ENCODE measurements around the gene SLC1A4.
"Not testable (repeated sequence)": the region's sequence is repeated elsewhere in the genome, so short reads cannot be mapped to it uniquely, and the experiment has no call there.

Gene SLC1A4

DNA sequence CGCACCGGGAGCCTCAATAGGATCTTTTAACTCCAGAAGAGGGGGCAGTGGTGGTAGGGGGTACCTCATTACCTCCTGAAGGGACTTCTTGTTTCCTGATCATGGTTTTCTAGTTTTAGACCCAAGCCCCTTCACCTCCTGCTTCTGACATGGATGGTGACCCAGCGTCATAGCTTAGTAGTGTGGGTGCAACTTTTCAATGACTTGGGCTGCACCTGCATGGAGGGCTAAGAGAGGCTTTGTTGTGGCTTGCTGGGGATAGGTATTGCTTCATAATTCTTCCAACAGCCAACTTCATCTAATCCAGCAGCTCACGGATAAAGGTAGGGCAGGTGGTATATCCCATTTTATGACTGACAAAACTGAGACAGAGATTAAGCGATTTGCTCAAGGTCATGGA lies 3.0 kb downstream of the SLC1A4 start:
- DNase-seq (ENCODE audit: low read depth in 3 of 3), result no peak

DNA sequence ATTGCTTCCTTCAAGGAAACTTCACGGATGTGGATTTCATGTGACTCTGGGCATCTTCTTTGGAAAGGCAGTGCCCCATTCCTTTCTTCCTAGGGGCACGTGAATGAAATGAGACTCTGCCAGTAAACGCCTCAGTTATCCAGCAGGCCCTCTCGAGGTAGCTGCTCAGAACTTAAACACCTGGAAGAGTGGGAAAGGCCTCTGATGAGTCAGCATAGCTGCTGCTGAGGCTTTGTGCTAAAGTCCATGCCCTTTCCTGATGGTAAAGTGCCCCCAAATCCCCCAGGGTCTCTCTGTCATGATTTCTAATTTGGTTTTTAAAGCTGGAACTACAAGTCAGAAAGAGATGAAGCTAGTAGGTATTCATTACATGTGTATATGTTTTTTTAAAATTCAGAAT lies 3.8 kb downstream of the SLC1A4 start:
- no peak for DNase-seq (ENCODE audit: low read depth in 3 of 3)

DNA sequence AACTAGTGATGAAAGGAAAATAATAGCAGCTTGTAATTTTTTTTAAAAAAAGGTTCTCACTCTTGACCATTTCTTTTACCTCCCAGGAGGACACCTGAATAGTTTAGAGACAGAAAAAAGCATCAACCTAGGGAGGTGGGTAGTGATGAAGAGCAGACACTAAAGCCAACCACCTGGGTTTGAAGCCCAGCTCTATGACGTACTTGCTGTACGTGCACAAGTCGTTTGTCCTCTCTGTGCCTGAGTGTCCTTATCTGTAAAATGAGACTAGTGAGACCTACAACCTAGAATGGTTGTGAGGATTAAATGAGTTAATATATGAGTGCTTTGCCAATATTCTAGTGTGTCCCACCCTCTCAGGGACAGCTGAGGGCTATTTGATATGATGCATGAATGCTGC lies 5.8 kb downstream of the SLC1A4 start:
- no peak for DNase-seq (ENCODE audit: low read depth in 3 of 3)

DNA sequence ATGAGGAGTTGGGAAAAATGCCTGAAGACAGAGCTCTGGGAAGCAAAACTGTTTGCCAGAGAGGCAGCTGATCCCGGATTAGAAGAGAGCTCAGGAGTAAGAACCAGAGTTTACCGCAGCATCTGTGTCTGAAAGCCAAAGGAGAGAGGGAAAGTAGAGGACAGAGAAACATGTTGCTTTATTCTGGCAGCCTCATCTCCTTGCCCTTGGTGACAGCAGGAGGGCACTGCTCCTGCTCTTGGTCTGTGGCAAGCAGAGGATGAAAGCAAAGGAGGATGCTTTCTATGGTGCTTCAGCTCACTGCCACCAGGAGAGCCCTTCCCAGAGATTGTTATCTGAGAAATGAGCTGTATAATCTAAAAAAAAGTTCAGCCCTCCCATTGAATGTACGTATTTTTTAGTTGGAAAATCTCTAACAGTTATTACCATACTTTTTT lies 7.7 kb downstream of the SLC1A4 start:
- DNase-seq (ENCODE audit: low read depth in 3 of 3), result no peak

DNA sequence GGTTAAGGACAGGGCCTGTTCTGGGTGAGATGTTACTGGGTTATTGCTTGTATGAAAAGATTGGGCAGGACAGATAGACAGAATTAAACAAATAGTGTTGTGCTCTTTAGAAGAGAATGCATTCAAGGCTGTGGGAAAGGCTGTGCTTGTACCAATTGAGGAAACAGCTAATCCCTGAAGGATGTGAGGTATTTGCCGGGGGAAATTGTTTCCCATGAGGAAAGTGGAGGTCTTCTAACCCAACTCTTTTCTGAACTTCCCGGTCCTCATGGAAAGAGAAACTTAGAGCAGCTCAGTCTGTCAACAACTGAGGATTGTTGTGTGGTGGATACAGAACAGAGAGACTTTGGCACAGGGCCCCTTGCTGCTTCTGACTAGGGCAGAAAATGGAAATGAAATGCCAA lies 9.5 kb downstream of the SLC1A4 start:
- DNase-seq (ENCODE audit: low read depth in 3 of 3), result no peak

DNA sequence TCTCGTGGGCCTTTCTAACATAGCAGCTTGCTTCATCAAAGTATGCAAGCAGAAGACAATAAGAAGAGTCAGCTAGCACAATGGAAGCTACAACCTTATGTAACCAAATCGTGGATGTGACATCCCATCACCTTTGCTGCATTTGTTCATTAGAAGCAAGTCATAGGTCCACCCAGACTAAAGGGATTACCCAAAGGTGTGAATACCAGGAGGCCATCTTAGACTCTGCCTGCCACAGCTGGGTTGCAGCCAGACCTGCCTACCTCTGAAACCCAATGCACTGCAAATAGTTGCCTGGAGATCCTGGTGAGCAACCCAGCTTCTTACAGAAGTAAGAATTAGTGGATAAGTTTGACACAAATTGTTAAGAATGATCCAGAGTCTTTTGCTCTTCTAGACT lies 10.6 kb downstream of the SLC1A4 start:
- DNase-seq (ENCODE audit: low read depth in 3 of 3), result no peak

DNA sequence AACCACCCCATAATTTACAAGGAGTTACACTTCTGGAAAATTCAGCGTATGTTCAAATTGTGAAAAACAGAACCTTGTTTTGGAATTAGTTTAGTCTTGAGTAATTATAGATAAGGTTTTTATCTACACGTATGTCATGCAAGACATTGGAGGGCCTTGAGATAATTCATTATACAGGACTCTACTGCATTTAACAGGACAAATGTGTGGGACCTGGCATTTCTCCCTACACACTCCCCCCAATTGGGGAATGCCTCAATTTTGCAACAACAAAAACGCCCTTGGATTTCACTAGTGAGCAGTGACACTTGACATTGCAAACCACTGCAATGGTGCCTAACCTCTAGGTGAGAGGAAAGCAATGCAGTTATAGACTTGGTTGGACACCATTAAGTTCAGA lies 11.4 kb downstream of the SLC1A4 start:
- DNase-seq (ENCODE audit: low read depth in 3 of 3), result no peak

DNA sequence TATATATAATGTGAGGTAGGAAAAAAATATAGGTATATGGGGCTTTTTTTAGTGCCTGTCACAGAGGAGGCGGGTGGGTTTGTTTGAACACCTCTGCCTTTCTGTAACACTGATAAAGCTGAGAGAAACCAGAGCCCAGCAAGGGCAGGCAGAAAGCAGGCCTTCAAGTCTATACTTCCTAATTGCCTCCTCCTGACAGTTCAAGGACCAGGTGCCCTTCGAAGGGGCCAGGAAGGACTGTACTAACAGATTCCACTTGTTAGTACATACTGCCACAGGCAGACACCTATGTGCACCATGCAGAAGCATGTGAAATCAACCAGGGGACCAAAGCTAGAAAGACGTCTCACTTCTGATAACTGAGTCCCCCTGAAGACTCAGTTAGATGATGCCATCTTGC lies 13.8 kb downstream of the SLC1A4 start:
- no peak for DNase-seq (ENCODE audit: low read depth in 3 of 3)

DNA sequence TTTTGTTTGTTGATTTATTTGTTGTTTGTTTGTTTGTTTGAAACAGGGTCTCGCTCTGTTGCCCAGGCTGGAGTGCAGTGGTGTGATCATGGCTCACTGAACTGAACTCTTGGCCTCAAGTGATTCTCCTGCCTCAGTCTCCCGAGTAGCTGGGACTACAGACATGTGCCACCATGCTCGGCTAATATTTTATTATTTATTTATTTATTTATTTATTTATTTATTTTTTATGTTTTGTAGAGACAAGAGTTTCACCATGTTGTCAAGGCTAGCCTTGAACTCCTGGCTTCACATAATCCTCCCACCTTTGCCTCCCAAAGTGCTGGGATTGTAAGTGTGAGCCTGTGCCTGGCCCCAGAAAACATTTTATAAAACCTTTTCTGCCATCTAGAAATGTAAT lies 15.0 kb downstream of the SLC1A4 start:
- not testable (repeated sequence) for DNase-seq (ENCODE audit: low read depth in 3 of 3)

DNA sequence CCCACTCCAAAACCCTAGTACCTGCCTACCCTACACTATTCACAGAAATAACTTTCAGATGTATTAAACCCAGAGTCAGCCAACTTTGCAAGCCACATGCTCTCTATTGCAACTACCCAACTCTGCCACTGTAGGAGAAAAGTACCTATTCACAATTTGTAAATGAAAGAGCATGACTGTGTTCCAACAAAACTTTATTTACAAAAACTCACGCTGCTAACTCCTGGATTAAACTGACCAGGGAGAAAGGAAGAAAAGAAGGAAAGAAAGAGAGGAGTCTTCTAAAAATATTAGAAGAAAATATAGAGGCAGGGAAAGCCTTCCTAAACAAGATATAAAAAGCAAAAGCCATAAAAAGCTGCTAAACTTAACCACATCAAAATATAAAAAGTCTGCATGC lies 24.6 kb downstream of the SLC1A4 start:
- DNase-seq (ENCODE audit: low read depth in 3 of 3), result no peak

DNA sequence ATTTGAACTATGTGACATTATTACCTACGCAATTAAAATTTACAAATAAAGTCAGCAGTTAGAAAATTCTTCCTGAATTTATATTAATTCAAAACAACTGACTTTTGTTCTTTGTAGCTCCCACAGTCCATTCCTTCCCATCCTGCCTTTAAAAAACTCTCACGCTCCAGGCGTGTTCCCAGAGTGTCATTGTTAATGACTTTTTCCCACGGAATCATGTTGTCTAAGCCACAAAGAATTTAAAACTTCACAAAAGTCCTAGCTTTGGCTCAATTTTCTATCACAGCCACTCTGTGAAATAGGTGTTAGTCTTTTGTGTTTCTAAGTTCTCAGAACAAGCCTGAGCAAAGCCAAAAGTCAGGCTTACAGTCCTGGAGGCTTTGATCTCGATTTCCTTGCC lies 26.5 kb downstream of the SLC1A4 start:
- DNase-seq (ENCODE audit: low read depth in 3 of 3), result no peak

DNA sequence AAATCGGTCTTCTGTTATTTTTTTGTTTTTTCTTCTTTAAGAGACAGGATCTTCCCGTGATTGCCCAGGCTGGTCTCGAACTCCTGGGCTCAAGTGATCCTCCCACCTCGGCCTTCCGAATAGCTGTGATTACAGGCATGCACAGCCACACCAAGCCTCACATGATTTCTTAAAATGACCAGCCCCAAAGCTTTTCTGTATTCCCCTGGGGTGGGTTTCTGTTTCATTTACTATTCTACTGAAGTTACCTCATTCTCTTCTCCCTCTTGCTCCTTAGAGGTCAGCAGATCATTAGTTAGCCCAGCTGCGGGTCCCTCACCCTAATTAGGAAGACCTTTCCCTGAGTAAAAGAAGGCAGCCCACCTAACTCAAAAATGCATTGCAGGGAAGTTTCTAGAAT lies 27.6 kb downstream of the SLC1A4 start:
- no peak for DNase-seq (ENCODE audit: low read depth in 3 of 3)

DNA sequence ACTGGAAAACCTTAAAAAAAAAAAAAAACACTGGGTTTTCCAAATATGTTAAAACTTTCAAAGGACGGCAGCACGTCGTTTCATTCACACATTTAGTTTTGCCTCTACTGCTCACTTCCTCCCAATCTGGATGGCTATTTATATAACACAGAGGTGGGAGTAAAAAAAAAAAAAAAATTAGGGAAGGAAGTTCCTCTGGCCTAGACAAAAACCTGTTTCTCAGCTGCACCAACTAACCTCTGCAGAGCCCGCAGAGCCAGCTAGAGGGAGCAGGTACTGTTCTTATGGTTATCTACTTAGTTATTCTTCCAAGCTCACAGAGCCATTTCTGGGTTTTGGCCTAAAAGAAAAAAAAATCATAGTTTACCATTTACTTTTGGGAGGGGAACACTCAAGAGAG lies 28.1 kb downstream of the SLC1A4 start:
- DNase-seq (ENCODE audit: low read depth in 3 of 3), result no peak

DNA sequence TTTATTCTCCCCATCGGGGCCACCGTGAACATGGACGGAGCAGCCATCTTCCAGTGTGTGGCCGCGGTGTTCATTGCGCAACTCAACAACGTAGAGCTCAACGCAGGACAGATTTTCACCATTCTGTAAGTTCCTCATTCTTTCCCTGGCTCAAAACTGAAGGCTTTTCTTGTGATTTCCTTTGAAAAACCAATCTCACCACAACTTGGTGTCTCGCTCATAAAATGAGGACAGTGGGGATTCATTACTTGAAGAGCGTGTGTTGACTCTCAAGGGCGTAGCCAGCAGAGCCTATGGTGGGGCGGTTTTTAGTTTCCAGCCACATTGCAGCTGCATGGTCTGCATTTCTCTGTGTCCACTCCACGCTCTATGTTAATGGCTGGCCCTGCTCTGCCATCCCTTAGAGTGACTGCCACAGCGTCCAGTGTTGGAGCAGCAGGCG lies 29.0 kb downstream of the SLC1A4 start:
- DNase-seq (ENCODE audit: low read depth in 3 of 3), result no peak

DNA sequence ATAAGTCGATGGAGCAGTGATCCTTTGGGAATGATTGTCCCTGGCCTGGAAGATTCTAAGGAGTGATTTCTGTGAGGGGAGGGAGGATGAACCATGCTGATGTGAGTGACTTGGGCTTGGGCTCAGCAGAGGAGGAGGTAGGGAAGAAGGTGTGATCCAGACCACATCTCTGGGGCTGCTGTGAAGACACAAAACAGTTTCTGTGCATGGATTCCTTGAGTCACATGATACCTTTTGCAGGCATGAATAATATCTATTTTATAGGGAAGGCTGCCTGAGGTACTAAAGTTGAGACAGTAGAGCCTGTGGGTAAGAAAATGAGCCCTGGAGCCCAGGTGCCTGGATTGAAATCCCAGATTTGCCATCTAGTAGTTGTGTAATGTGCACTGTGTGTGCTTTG lies 29.8 kb downstream of the SLC1A4 start:
- no peak for DNase-seq (ENCODE audit: low read depth in 3 of 3)

DNA sequence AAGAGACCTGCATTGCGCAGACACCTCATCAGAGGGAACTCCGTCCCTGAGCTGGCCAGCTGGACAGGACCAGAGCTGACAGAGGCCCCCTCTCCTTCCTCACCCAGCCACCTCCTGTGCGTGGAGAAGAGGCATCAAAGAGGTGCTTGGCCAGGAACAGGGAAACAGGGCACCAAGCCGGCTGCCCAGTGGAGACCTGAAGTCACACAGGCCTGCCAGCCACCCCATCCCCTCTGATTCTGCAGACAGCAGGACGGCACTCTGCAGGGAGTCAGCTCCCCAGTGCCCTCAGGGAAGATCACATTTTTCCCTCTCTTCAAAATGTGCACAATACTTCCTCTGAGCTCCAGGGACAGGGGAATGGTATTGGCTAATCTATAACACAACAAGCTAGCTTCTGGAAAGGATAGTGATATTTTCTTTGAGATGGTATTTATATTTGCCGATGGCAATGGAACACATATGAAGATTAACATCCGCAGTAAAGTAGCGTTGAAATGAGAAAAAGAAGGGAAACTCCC lies 30.5 kb downstream of the SLC1A4 start:
- no peak for DNase-seq (ENCODE audit: low read depth in 3 of 3)

DNA sequence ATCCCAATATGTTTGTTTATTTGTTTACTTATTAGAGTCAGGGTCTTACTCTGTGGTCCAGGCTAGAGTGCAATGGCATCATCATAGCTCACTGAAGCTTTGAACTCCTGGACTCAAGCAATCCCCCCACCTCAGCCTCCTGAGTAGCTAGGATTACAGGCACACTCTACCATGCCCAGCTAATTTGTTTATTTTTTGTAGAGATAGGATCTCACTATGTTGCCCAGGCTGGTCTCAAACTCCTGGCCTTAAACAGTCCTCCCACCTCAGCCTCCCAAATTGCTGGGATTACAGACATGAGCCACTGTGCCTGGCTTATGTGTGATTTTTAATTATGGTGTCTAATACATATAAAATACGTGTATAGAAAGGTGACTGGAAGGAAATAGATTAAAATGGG lies 31.1 kb downstream of the SLC1A4 start:
- DNase-seq (ENCODE audit: low read depth in 3 of 3), result not testable (repeated sequence)

DNA sequence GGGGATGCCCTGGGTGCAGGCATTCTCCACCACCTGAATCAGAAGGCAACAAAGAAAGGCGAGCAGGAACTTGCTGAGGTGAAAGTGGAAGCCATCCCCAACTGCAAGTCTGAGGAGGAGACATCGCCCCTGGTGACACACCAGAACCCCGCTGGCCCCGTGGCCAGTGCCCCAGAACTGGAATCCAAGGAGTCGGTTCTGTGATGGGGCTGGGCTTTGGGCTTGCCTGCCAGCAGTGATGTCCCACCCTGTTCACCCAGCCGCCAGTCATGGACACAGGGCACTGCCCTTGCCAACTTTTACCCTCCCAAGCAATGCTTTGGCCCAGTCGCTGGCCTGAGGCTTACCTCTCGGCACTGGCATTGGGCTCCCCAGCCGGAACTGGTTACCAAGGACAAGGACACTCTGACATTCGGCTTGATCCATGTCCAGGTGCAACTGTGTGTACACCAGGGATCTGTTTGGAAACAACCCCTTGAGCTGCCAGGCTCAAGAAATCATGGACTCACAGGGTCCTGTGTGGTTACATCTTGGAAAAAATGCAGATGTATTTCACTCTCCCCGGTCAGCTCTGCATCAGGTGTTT lies 31.8 kb downstream of the SLC1A4 start:
- DNase-seq (ENCODE audit: low read depth in 3 of 3), result no peak

DNA sequence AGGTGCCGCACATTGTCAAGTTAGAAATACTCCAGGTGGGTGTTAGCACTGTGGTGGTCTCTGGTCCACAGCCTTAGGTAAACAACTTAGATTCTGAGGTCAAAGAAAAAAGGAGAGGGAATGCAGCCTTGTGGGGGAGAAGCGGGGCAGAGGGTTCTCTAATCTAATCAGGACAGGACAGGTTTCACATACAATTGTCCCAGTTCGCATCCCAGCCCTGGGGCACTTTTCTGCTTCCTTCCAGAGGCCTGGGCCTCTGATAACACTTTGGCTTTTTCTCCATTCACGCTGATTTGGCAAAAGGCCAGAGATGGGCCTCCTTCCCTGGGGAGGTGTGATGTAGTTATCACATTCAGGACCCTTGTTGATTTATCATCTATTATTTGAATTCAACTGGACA lies 32.5 kb downstream of the SLC1A4 start:
- no peak for DNase-seq (ENCODE audit: low read depth in 3 of 3)

DNA sequence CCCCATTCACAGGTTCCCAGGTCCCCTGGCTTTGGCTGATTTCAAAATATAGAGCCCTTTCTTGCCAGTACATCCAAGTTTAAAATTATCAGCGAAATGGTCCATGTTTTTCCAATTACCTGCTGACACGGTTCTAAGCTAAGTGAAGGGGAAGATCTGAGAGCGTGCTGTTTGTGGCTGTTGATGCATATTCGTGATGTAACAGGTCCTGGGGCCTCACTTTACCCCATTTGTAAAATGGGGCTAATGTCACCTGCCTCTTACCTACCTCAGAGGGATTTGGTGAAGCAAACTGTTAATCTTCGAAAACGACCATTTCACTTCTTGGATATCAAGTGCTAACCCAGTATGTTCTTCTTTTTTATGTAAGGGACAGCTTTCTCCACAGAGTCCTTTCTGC lies 33.0 kb downstream of the SLC1A4 start:
- DNase-seq (ENCODE audit: low read depth in 3 of 3), result no peak

DNA sequence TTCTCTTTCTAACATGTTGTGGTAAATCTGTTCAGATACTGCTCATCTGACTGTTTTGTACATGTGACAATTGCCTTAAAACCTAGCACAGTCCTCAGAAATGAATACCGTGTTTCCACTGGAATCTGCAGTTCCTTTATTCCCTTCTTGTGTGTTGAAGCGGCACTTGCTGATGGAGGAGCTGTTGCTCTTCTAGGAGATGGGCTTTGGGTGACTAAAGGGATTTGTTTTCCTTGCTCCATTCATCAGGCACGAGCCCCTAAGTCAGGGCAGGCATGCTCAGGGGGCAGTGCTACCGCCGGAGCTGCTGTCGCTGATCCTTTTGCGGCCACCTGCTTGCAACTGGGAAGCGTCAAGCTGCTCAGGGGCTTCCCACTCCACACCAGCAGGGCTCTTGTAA lies 34.5 kb downstream of the SLC1A4 start:
- DNase-seq (ENCODE audit: low read depth in 3 of 3), result no peak

DNA sequence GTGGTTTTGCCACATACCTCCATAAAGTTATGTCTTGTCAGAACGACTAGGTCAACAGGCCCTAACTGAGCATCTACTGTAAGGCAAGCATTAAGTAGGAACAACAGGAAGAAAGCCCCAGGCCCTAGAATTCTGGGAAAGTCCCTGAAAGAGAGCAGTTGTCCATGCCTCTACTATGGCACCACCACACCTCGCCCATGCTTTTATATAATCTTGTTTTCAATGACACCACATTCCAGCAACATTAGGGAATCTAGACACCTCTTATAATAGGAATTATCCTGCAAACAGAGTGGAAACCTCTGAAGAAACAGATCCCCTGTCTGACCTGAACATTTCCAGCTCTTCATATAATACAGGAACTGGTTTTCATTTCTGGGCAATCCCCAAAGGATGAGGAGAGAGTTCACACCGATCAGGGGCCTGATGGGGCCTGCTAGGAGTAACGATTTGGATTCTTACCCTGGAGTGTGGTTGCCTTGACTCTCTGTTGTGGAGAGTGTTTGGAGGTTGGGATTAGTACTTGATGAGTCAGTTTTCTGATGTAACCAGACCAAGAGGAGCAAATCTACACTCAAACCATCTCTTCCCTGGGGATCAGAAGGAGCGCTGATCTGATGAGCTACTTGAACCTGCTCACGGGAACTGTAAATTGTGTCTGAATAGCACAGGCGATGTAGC lies 35.1 kb downstream of the SLC1A4 start:
- DNase-seq (ENCODE audit: low read depth in 3 of 3), result no peak

DNA sequence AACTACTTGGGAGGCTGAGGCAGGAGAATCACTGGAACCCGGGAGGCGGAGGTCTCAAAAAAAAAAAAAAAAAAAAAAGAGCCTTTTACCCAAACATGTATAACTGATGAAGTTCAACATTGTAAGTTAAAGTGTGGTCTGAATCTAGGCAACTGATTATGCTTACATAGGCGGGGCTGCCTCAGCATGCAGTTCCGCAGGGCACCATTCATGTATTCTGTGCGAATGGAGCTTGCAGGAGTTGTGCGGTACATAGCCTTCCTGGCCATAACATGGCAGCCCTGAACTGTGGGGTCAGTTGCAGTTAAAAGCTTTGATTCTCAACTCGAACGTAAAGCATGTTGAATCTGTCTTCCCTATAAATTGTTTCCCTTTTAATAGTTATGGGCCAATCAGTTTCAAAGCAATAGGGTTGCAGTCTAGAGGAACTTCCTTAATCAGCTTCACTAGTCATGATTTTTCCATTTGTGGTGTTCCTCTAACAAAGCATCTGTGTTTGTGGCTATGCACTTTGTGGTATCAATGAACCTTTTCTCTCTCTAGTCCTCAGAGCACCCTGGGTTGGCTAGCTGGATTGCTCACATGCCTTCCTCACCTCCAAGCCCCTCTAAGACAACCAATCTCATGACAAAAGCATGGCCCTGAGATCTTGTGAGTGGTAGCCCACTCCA lies 36.4 kb downstream of the SLC1A4 start:
- no peak for DNase-seq (ENCODE audit: low read depth in 3 of 3)
